PC-3 (cell line): ENCODE measurements around the gene RBSN.

Source experiments
- EZH2 ChIP-seq: fragments of 300-600 bp; sonication (generic); IDR thresholded peaks from one replicate; pipeline ENCODE4 v1.6.1; 2017; ENCODE audit warnings: antibody characterized with exemption, mild to moderate bottlenecking, low read length; ENCODE audit not compliant: unreplicated experiment
- TF ChIP-seq, protein P1 (sequence below): fragments of 300-600 bp; sonication (generic); conservative IDR thresholded peaks from 2 replicates; pipeline ENCODE4 v1.5.1; 2017; ENCODE audit warnings: antibody characterized with exemption, low read depth, mild to moderate bottlenecking, low read length

DNA sequence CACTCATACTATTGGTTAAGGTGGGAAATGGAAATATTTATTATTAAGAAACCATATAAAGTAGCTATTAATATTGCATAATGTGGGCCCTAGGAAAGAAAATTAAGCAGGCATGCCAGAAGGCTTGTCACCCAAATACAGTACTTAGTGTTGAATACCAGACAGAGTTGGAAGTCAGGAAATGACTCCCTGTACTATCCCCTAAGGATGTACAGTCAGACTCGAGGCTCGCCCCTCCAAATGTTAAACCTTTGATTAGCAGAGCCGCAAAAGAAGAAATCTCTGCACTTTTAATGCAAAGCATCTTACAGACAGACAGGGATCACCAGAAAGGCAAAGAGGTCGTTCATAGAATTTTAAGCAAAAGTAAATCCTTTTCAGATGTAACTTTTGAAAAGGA, 11.3 kb upstream of the RBSN start:
- no peak for TF ChIP-seq EZH2
- TF ChIP-seq, protein P1, sequence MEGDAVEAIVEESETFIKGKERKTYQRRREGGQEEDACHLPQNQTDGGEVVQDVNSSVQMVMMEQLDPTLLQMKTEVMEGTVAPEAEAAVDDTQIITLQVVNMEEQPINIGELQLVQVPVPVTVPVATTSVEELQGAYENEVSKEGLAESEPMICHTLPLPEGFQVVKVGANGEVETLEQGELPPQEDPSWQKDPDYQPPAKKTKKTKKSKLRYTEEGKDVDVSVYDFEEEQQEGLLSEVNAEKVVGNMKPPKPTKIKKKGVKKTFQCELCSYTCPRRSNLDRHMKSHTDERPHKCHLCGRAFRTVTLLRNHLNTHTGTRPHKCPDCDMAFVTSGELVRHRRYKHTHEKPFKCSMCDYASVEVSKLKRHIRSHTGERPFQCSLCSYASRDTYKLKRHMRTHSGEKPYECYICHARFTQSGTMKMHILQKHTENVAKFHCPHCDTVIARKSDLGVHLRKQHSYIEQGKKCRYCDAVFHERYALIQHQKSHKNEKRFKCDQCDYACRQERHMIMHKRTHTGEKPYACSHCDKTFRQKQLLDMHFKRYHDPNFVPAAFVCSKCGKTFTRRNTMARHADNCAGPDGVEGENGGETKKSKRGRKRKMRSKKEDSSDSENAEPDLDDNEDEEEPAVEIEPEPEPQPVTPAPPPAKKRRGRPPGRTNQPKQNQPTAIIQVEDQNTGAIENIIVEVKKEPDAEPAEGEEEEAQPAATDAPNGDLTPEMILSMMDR = no peak
